SK-N-SH treated with all-trans-retinoic acid at 6 μM for 48 hours (cell line): ENCODE measurements around the gene HDAC4.

ENCODE experiments used
- ARNTL ChIP-seq: fragments of 450-650 bp; formaldehyde crosslinking; IDR thresholded peaks from 2 replicates; pipeline ENCODE4 v1.5.0; 2020; ENCODE audit warnings: low read depth, mild to moderate bottlenecking, moderate library complexity, borderline replicate concordance
- ESRRG ChIP-seq: fragments of 250-450 bp; sonication (Bioruptor Pico); IDR thresholded peaks from 2 replicates; pipeline ENCODE4 v1.6.1; 2021; ENCODE audit warnings: mild to moderate bottlenecking
- GLIS3 ChIP-seq: fragments of 250-450 bp; sonication (Bioruptor Pico); IDR thresholded peaks from 2 replicates; pipeline ENCODE4 v1.5.0; 2020; ENCODE audit warnings: mild to moderate bottlenecking, moderate library complexity
- OSR1 ChIP-seq: fragments of 250-450 bp; sonication (Bioruptor Pico); IDR thresholded peaks from 2 replicates; pipeline ENCODE4 v1.8.0; 2022; ENCODE audit warnings: moderate library complexity, mild to moderate bottlenecking, inconsistent platforms
- PPARA ChIP-seq: fragments of 250-450 bp; sonication (Bioruptor Pico); IDR thresholded peaks from 2 replicates; pipeline ENCODE4 v1.5.0; 2020; ENCODE audit warnings: mild to moderate bottlenecking, borderline replicate concordance
- RARB ChIP-seq: fragments of 250-450 bp; sonication (Bioruptor Pico); IDR thresholded peaks from 2 replicates; pipeline ENCODE4 v1.8.0; 2021; ENCODE audit warnings: mild to moderate bottlenecking, moderate library complexity
- ZFP3 ChIP-seq: fragments of 250-450 bp; sonication (Bioruptor Pico); IDR thresholded peaks from 2 replicates; pipeline ENCODE4 v1.5.0; 2020; ENCODE audit warnings: mild to moderate bottlenecking, moderate library complexity
- ZNF565 ChIP-seq: fragments of 450-650 bp; formaldehyde crosslinking; conservative IDR thresholded peaks from 2 replicates; pipeline ENCODE4 v1.5.0; 2020; ENCODE audit warnings: low read depth, mild to moderate bottlenecking, moderate library complexity
- ZNF70 ChIP-seq: fragments of 450-650 bp; formaldehyde crosslinking; IDR thresholded peaks from 2 replicates; pipeline ENCODE4 v1.5.0; 2020; ENCODE audit warnings: mild to moderate bottlenecking, moderate library complexity
- TF ChIP-seq, protein P1 (sequence below): fragments of 250-450 bp; sonication (Bioruptor Pico); IDR thresholded peaks from 2 replicates; pipeline ENCODE4 v1.5.0; 2020; ENCODE audit warnings: mild to moderate bottlenecking, moderate library complexity
- TF ChIP-seq, protein P2 (sequence below): fragments of 250-450 bp; sonication (Bioruptor Pico); IDR thresholded peaks from 2 replicates; pipeline ENCODE4 v1.8.0; 2020; ENCODE audit warnings: mild to moderate bottlenecking, moderate library complexity, borderline replicate concordance
- TF ChIP-seq, protein P3 (sequence below): fragments of 250-450 bp; sonication (Bioruptor Pico); IDR thresholded peaks from 2 replicates; pipeline ENCODE4 v1.5.1; 2021; ENCODE audit warnings: mild to moderate bottlenecking, moderate library complexity

DNA sequence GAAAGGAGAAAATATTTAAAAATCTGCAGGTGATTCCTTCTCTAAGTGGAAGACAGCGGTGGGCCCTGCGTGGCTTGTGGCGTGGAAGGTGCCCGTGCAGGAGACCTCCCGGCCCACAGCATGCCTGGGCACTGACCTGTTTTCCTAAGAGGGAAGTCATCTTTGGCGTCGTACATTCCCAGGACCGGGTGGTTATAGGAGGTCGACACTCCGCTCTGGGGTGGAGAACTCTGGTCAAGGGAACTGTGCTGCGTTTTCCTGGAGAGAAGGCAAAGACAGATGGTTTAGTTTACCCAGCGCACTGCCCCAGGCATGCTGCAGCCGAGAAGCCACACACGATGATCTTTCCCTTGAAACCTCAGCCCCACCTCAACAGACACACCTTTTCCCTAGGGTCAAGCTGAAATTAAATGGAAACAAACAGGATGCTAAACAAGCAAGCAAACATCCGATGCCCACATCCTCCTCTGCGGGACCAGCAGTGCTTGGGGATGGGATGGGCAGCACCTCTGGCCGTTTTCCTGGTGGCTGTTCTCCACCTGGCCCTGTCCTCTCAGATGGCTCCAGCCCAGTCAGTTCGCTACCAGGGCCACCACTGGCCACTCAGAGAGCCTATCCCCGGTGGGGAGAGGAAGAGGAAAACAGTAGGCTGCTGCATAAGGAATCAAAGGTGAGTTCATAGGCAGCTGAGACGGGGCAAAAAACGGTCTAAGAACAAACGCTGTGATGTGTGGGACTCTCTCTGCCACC, 244.1 kb downstream of the HDAC4 start:
- TF ChIP-seq GLIS3 (CRISPR knock-in tag), result no peak
- TF ChIP-seq RARB, result no peak
- no peak for TF ChIP-seq PPARA (CRISPR knock-in tag)
- TF ChIP-seq ZNF70 (CRISPR knock-in tag), result no peak
- no peak for TF ChIP-seq ZNF565
- TF ChIP-seq, protein P1, sequence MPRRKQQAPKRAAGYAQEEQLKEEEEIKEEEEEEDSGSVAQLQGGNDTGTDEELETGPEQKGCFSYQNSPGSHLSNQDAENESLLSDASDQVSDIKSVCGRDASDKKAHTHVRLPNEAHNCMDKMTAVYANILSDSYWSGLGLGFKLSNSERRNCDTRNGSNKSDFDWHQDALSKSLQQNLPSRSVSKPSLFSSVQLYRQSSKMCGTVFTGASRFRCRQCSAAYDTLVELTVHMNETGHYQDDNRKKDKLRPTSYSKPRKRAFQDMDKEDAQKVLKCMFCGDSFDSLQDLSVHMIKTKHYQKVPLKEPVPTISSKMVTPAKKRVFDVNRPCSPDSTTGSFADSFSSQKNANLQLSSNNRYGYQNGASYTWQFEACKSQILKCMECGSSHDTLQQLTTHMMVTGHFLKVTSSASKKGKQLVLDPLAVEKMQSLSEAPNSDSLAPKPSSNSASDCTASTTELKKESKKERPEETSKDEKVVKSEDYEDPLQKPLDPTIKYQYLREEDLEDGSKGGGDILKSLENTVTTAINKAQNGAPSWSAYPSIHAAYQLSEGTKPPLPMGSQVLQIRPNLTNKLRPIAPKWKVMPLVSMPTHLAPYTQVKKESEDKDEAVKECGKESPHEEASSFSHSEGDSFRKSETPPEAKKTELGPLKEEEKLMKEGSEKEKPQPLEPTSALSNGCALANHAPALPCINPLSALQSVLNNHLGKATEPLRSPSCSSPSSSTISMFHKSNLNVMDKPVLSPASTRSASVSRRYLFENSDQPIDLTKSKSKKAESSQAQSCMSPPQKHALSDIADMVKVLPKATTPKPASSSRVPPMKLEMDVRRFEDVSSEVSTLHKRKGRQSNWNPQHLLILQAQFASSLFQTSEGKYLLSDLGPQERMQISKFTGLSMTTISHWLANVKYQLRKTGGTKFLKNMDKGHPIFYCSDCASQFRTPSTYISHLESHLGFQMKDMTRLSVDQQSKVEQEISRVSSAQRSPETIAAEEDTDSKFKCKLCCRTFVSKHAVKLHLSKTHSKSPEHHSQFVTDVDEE (CRISPR knock-in tag), result no peak
- TF ChIP-seq OSR1, result no peak
- no peak for TF ChIP-seq ESRRG (CRISPR knock-in tag)
- TF ChIP-seq, protein P2, sequence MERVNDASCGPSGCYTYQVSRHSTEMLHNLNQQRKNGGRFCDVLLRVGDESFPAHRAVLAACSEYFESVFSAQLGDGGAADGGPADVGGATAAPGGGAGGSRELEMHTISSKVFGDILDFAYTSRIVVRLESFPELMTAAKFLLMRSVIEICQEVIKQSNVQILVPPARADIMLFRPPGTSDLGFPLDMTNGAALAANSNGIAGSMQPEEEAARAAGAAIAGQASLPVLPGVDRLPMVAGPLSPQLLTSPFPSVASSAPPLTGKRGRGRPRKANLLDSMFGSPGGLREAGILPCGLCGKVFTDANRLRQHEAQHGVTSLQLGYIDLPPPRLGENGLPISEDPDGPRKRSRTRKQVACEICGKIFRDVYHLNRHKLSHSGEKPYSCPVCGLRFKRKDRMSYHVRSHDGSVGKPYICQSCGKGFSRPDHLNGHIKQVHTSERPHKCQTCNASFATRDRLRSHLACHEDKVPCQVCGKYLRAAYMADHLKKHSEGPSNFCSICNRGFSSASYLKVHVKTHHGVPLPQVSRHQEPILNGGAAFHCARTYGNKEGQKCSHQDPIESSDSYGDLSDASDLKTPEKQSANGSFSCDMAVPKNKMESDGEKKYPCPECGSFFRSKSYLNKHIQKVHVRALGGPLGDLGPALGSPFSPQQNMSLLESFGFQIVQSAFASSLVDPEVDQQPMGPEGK (CRISPR knock-in tag), result no peak
- TF ChIP-seq ARNTL, result no peak
- no peak for TF ChIP-seq ZFP3 (CRISPR knock-in tag)
- TF ChIP-seq, protein P3, sequence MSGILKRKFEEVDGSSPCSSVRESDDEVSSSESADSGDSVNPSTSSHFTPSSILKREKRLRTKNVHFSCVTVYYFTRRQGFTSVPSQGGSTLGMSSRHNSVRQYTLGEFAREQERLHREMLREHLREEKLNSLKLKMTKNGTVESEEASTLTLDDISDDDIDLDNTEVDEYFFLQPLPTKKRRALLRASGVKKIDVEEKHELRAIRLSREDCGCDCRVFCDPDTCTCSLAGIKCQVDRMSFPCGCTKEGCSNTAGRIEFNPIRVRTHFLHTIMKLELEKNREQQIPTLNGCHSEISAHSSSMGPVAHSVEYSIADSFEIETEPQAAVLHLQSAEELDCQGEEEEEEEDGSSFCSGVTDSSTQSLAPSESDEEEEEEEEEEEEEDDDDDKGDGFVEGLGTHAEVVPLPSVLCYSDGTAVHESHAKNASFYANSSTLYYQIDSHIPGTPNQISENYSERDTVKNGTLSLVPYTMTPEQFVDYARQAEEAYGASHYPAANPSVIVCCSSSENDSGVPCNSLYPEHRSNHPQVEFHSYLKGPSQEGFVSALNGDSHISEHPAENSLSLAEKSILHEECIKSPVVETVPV, result no peak
